Measurements from ENCODE around the gene TMEM74B. TPM values are rescaled to one million over a fixed set of nuclear protein-coding genes. Genes with fewer than 3 reads are reported as not detected.

Gene TMEM74B
- polyA plus RNA-seq, 2 donors, result 1.4 to 3.9 TPM

- Histone ChIP-seq H3K27ac (ENCODE audit: low read depth in 2 of 2, low read length in 1 of 2) (no peak overlapping the region), H3K27me3 (ENCODE audit: control insufficient read depth in 1 of 2, insufficient read depth in 2 of 2, low read length in 2 of 2) (no peaks in the 10 kb centered on the region), H3K9me3 (ENCODE audit: control insufficient read depth in 2 of 2, insufficient read depth in 1 of 2, low read depth in 1 of 2, low read length in 1 of 2) (no peaks in the 10 kb centered on the region), H3K4me3 (ENCODE audit: low read depth in 1 of 2, low read length in 2 of 2) (no peak overlapping the region), H3K36me3 (ENCODE audit: control insufficient read depth in 2 of 2, insufficient read depth in 2 of 2, low read length in 1 of 2) (no peaks in the 10 kb centered on the region), H3K4me1 (ENCODE audit: control insufficient read depth in 2 of 2, insufficient read depth in 2 of 2, low read length in 1 of 2) (peaks cover 4 to 8% of the 10 kb centered on the region in 2 donors)
- WGBS, 2 donors, result 91 to 93% methylated on average over 8 of the region's 8 CpGs
These were observed 21.0 kb upstream of the TMEM74B start for GRCh38 chr20:1205802-1206201.

- peak overlapping the region in 1 of 2 donors; percentile 83 for H3K27ac ChIP-seq (ENCODE audit: low read depth in 2 of 2, low read length in 1 of 2)
- WGBS, 2 donors, result 87 to 93% methylated on average over 2 of the region's 2 CpGs
These were observed 19.8 kb upstream of the TMEM74B start for GRCh38 chr20:1204576-1204975.

GRCh38 chr20:1204113-1204512 is 19.3 kb upstream of the TMEM74B start:
- Histone ChIP-seq H3K27ac (ENCODE audit: low read depth in 2 of 2, low read length in 1 of 2) (peak overlapping the region; percentile 46 to 83), H3K4me1 (ENCODE audit: control insufficient read depth in 2 of 2, insufficient read depth in 2 of 2, low read length in 1 of 2) (peaks cover 4 to 8% of the 10 kb centered on the region in 2 donors), H3K27me3 (ENCODE audit: control insufficient read depth in 1 of 2, insufficient read depth in 2 of 2, low read length in 2 of 2) (no peaks in the 10 kb centered on the region), H3K4me3 (ENCODE audit: low read depth in 1 of 2, low read length in 2 of 2) (no peak overlapping the region), H3K36me3 (ENCODE audit: control insufficient read depth in 2 of 2, insufficient read depth in 2 of 2, low read length in 1 of 2) (no peaks in the 10 kb centered on the region), H3K9me3 (ENCODE audit: control insufficient read depth in 2 of 2, insufficient read depth in 1 of 2, low read depth in 1 of 2, low read length in 1 of 2) (no peaks in the 10 kb centered on the region)
- WGBS, 2 donors, result 45 to 57% methylated on average over 5 of the region's 5 CpGs

More at GRCh38 chr20:1204576-1204975, 19.8 kb upstream of the TMEM74B start:
- Histone ChIP-seq H3K4me3 (ENCODE audit: low read depth in 1 of 2, low read length in 2 of 2) (no peak overlapping the region), H3K27me3 (ENCODE audit: control insufficient read depth in 1 of 2, insufficient read depth in 2 of 2, low read length in 2 of 2) (no peaks in the 10 kb centered on the region), H3K9me3 (ENCODE audit: control insufficient read depth in 2 of 2, insufficient read depth in 1 of 2, low read depth in 1 of 2, low read length in 1 of 2) (no peaks in the 10 kb centered on the region), H3K36me3 (ENCODE audit: control insufficient read depth in 2 of 2, insufficient read depth in 2 of 2, low read length in 1 of 2) (no peaks in the 10 kb centered on the region), H3K4me1 (ENCODE audit: control insufficient read depth in 2 of 2, insufficient read depth in 2 of 2, low read length in 1 of 2) (peaks cover 4 to 8% of the 10 kb centered on the region in 2 donors)

- Histone ChIP-seq H3K4me3 (ENCODE audit: low read depth in 1 of 2, low read length in 2 of 2) (no peak overlapping the region), H3K27ac (ENCODE audit: low read depth in 2 of 2, low read length in 1 of 2) (peak overlapping the region; percentile 17 to 83), H3K27me3 (ENCODE audit: control insufficient read depth in 1 of 2, insufficient read depth in 2 of 2, low read length in 2 of 2) (no peaks in the 10 kb centered on the region), H3K9me3 (ENCODE audit: control insufficient read depth in 2 of 2, insufficient read depth in 1 of 2, low read depth in 1 of 2, low read length in 1 of 2) (no peaks in the 10 kb centered on the region), H3K36me3 (ENCODE audit: control insufficient read depth in 2 of 2, insufficient read depth in 2 of 2, low read length in 1 of 2) (no peaks in the 10 kb centered on the region), H3K4me1 (ENCODE audit: control insufficient read depth in 2 of 2, insufficient read depth in 2 of 2, low read length in 1 of 2) (peaks cover 4 to 8% of the 10 kb centered on the region in 2 donors)
- WGBS, 2 donors, result 48 to 53% methylated on average over 5 of the region's 5 CpGs
These were observed 18.8 kb upstream of the TMEM74B start for GRCh38 chr20:1203630-1204029.

- no peaks in the 10 kb centered on the region for H3K36me3 ChIP-seq (ENCODE audit: control insufficient read depth in 2 of 2, insufficient read depth in 2 of 2, low read length in 1 of 2)
- H3K4me3 ChIP-seq (ENCODE audit: low read depth in 1 of 2, low read length in 2 of 2), result no peak within 1 kb of the TSS
- no peaks in the 10 kb centered on the region for H3K9me3 ChIP-seq (ENCODE audit: control insufficient read depth in 2 of 2, insufficient read depth in 1 of 2, low read depth in 1 of 2, low read length in 1 of 2)
- no peaks in the 10 kb centered on the region for H3K27me3 ChIP-seq (ENCODE audit: control insufficient read depth in 1 of 2, insufficient read depth in 2 of 2, low read length in 2 of 2)
- peak within 1 kb of the TSS; percentile 46 to 83 for H3K27ac ChIP-seq (ENCODE audit: low read depth in 2 of 2, low read length in 1 of 2)
- 69 to 73% methylated on average over 5 of the region's 5 CpGs for WGBS, 2 donors
- peaks cover 4 to 8% of the 10 kb centered on the region in 2 donors for H3K4me1 ChIP-seq (ENCODE audit: control insufficient read depth in 2 of 2, insufficient read depth in 2 of 2, low read length in 1 of 2)
These were observed 18.2 kb upstream of the TMEM74B start, which contains the start of gene C20orf202 for GRCh38 chr20:1202762-1203504. TSS of gene C20orf202 (plus strand) at chr20:1203454. CDS start at chr20:1203586, 132 bp downstream.

GRCh38 chr20:1199964-1200363 is 15.2 kb upstream of the TMEM74B start:
- Histone ChIP-seq H3K9me3 (ENCODE audit: control insufficient read depth in 2 of 2, insufficient read depth in 1 of 2, low read depth in 1 of 2, low read length in 1 of 2) (no peaks in the 10 kb centered on the region), H3K4me3 (ENCODE audit: low read depth in 1 of 2, low read length in 2 of 2) (no peak overlapping the region), H3K27ac (ENCODE audit: low read depth in 2 of 2, low read length in 1 of 2) (no peak overlapping the region), H3K4me1 (ENCODE audit: control insufficient read depth in 2 of 2, insufficient read depth in 2 of 2, low read length in 1 of 2) (peaks cover 4 to 8% of the 10 kb centered on the region in 2 donors), H3K36me3 (ENCODE audit: control insufficient read depth in 2 of 2, insufficient read depth in 2 of 2, low read length in 1 of 2) (no peaks in the 10 kb centered on the region), H3K27me3 (ENCODE audit: control insufficient read depth in 1 of 2, insufficient read depth in 2 of 2, low read length in 2 of 2) (no peaks in the 10 kb centered on the region)
- 63 to 78% methylated on average over 1 of the region's 1 CpG for WGBS, 2 donors

GRCh38 chr20:1199212-1199873 is 14.6 kb upstream of the TMEM74B start:
- Histone ChIP-seq H3K27ac (ENCODE audit: low read depth in 2 of 2, low read length in 1 of 2) (no peak overlapping the region), H3K27me3 (ENCODE audit: control insufficient read depth in 1 of 2, insufficient read depth in 2 of 2, low read length in 2 of 2) (no peaks in the 10 kb centered on the region), H3K4me1 (ENCODE audit: control insufficient read depth in 2 of 2, insufficient read depth in 2 of 2, low read length in 1 of 2) (peaks cover 4 to 8% of the 10 kb centered on the region in 2 donors), H3K36me3 (ENCODE audit: control insufficient read depth in 2 of 2, insufficient read depth in 2 of 2, low read length in 1 of 2) (no peaks in the 10 kb centered on the region), H3K9me3 (ENCODE audit: control insufficient read depth in 2 of 2, insufficient read depth in 1 of 2, low read depth in 1 of 2, low read length in 1 of 2) (no peaks in the 10 kb centered on the region), H3K4me3 (ENCODE audit: low read depth in 1 of 2, low read length in 2 of 2) (no peak overlapping the region)
- WGBS, 2 donors, result 70 to 71% methylated on average over 7 of the region's 7 CpGs

GRCh38 chr20:1198751-1199150 is 14.0 kb upstream of the TMEM74B start:
- WGBS, 2 donors, result 84 to 96% methylated on average over 5 of the region's 5 CpGs
- Histone ChIP-seq H3K4me1 (ENCODE audit: control insufficient read depth in 2 of 2, insufficient read depth in 2 of 2, low read length in 1 of 2) (peaks cover 0 to 4% of the 10 kb centered on the region in 2 donors), H3K36me3 (ENCODE audit: control insufficient read depth in 2 of 2, insufficient read depth in 2 of 2, low read length in 1 of 2) (no peaks in the 10 kb centered on the region), H3K27me3 (ENCODE audit: control insufficient read depth in 1 of 2, insufficient read depth in 2 of 2, low read length in 2 of 2) (no peaks in the 10 kb centered on the region), H3K9me3 (ENCODE audit: control insufficient read depth in 2 of 2, insufficient read depth in 1 of 2, low read depth in 1 of 2, low read length in 1 of 2) (no peaks in the 10 kb centered on the region), H3K27ac (ENCODE audit: low read depth in 2 of 2, low read length in 1 of 2) (no peak overlapping the region), H3K4me3 (ENCODE audit: low read depth in 1 of 2, low read length in 2 of 2) (no peak overlapping the region)

- WGBS, 2 donors, result 79 to 85% methylated on average over 7 of the region's 7 CpGs
- H3K27me3 ChIP-seq (ENCODE audit: control insufficient read depth in 1 of 2, insufficient read depth in 2 of 2, low read length in 2 of 2), result no peaks in the 10 kb centered on the region
- H3K4me3 ChIP-seq (ENCODE audit: low read depth in 1 of 2, low read length in 2 of 2), result no peak overlapping the region
- H3K9me3 ChIP-seq (ENCODE audit: control insufficient read depth in 2 of 2, insufficient read depth in 1 of 2, low read depth in 1 of 2, low read length in 1 of 2), result no peaks in the 10 kb centered on the region
- H3K36me3 ChIP-seq (ENCODE audit: control insufficient read depth in 2 of 2, insufficient read depth in 2 of 2, low read length in 1 of 2), result no peaks in the 10 kb centered on the region
- H3K4me1 ChIP-seq (ENCODE audit: control insufficient read depth in 2 of 2, insufficient read depth in 2 of 2, low read length in 1 of 2), result no peaks in the 10 kb centered on the region
- no peak overlapping the region for H3K27ac ChIP-seq (ENCODE audit: low read depth in 2 of 2, low read length in 1 of 2)
These were observed 13.0 kb upstream of the TMEM74B start for GRCh38 chr20:1197801-1198200.

Data from esophagus (tissue), 2 donors.